ENCODE results near the gene CRB2.

The CRB2 gene

GRCh38 chr9:123321616-123322272 is 34.3 kb upstream of the CRB2 start:
- Histone ChIP-seq H3K4ac (ENCODE audit: low read length) (no peak overlapping the region), H3K14ac (ENCODE audit: low read length) (no peak overlapping the region), H2BK5ac (ENCODE audit: low read length) (no peak overlapping the region), H3K9me3 (replicated peaks in 1 of 2; ENCODE audit: control insufficient read depth in 2 of 2, insufficient read depth in 1 of 2, low read depth in 1 of 2, low read length in 2 of 2) (no peaks in the 10 kb centered on the region), H2BK12ac (ENCODE audit: low read length) (no peak overlapping the region), H4K8ac (ENCODE audit: low read depth, low read length) (no peak overlapping the region), H2AFZ (ENCODE audit: low read length) (no peak overlapping the region), H3K4me2 (ENCODE audit: insufficient read depth, low read length, poor library complexity, severe bottlenecking) (no peak overlapping the region), H3K23ac (ENCODE audit: low read depth, low read length, poor library complexity) (no peak overlapping the region), H2AK5ac (ENCODE audit: low read depth, low read length) (no peak overlapping the region), H3K36me3 (replicated peaks in 1 of 2; ENCODE audit: control insufficient read depth in 2 of 2, insufficient read depth in 2 of 2, low read length in 2 of 2) (no peaks in the 10 kb centered on the region), H4K91ac (ENCODE audit: low read depth, low read length, poor library complexity) (no peak overlapping the region), H2BK120ac (ENCODE audit: low read depth, low read length) (no peak overlapping the region), H3K18ac (ENCODE audit: low read length) (no peak overlapping the region), H3K4me1 (ENCODE audit: control insufficient read depth in 2 of 2, insufficient read depth in 1 of 2, low read depth in 1 of 2, low read length in 2 of 2) (peaks cover 8 to 10% of the 10 kb centered on the region in 2 donors), H3K4me3 (ENCODE audit: low read length in 2 of 2) (no peak overlapping the region), H3K27ac (replicated peaks; ENCODE audit: low read length) (no peak overlapping the region), H3K27me3 (ENCODE audit: control insufficient read depth in 3 of 3, insufficient read depth in 3 of 3, low read depth in 1 of 3, low read length in 3 of 3) (peaks cover 0 to 35% (median 0%) of the 10 kb centered on the region in 3 experiments), H3K9ac (ENCODE audit: low read depth, low read length, poor library complexity) (no peak overlapping the region), H3K79me1 (ENCODE audit: low read depth, low read length) (no peaks in the 10 kb centered on the region), H2BK15ac (ENCODE audit: low read length) (no peak overlapping the region)
- WGBS, 2 donors (ENCODE audit: extremely low coverage in 2 of 2, insufficient read length in 2 of 2, insufficient replicate concordance in 1 of 2), result no CpG with 5 or more reads among the region's 7 CpGs
- no peak for DNase-seq (ENCODE audit: low spot score)

GRCh38 chr9:123322273-123323195 is 33.5 kb upstream of the CRB2 start:
- Histone ChIP-seq H4K91ac (ENCODE audit: low read depth, low read length, poor library complexity) (no peak overlapping the region), H3K18ac (ENCODE audit: low read length) (peak overlapping the region; percentile 39), H2BK15ac (ENCODE audit: low read length) (no peak overlapping the region), H3K9me3 (replicated peaks in 1 of 2; ENCODE audit: control insufficient read depth in 2 of 2, insufficient read depth in 1 of 2, low read depth in 1 of 2, low read length in 2 of 2) (no peaks in the 10 kb centered on the region), H3K23ac (ENCODE audit: low read depth, low read length, poor library complexity) (no peak overlapping the region), H3K4me1 (ENCODE audit: control insufficient read depth in 2 of 2, insufficient read depth in 1 of 2, low read depth in 1 of 2, low read length in 2 of 2) (peaks cover 9 to 10% of the 10 kb centered on the region in 2 donors), H3K4ac (ENCODE audit: low read length) (no peak overlapping the region), H3K27ac (replicated peaks; ENCODE audit: low read length) (no peak overlapping the region), H3K14ac (ENCODE audit: low read length) (no peak overlapping the region), H2BK120ac (ENCODE audit: low read depth, low read length) (no peak overlapping the region), H3K36me3 (replicated peaks in 1 of 2; ENCODE audit: control insufficient read depth in 2 of 2, insufficient read depth in 2 of 2, low read length in 2 of 2) (no peaks in the 10 kb centered on the region), H2AK5ac (ENCODE audit: low read depth, low read length) (no peak overlapping the region), H2AFZ (ENCODE audit: low read length) (peak overlapping the region; percentile 51), H3K4me3 (ENCODE audit: low read length in 2 of 2) (no peak overlapping the region), H3K4me2 (ENCODE audit: insufficient read depth, low read length, poor library complexity, severe bottlenecking) (no peak overlapping the region), H2BK5ac (ENCODE audit: low read length) (no peak overlapping the region), H3K9ac (ENCODE audit: low read depth, low read length, poor library complexity) (no peak overlapping the region), H3K27me3 (ENCODE audit: control insufficient read depth in 3 of 3, insufficient read depth in 3 of 3, low read depth in 1 of 3, low read length in 3 of 3) (peaks cover 0 to 35% (median 0%) of the 10 kb centered on the region in 3 experiments), H3K79me1 (ENCODE audit: low read depth, low read length) (no peaks in the 10 kb centered on the region), H4K8ac (ENCODE audit: low read depth, low read length) (no peak overlapping the region), H2BK12ac (ENCODE audit: low read length) (no peak overlapping the region)
- WGBS, 2 donors (ENCODE audit: extremely low coverage in 2 of 2, insufficient read length in 2 of 2, insufficient replicate concordance in 1 of 2), result no CpG with 5 or more reads among the region's 11 CpGs
- no peak for DNase-seq (ENCODE audit: low spot score)

GRCh38 chr9:123323196-123324013 is 32.6 kb upstream of the CRB2 start:
- no peaks in the 10 kb centered on the region for H3K79me1 ChIP-seq (ENCODE audit: low read depth, low read length)
- no peak overlapping the region for H3K4ac ChIP-seq (ENCODE audit: low read length)
- H3K27ac ChIP-seq (replicated peaks; ENCODE audit: low read length), result no peak overlapping the region
- no peak overlapping the region for H2BK15ac ChIP-seq (ENCODE audit: low read length)
- no peak overlapping the region for H3K9ac ChIP-seq (ENCODE audit: low read depth, low read length, poor library complexity)
- no peak overlapping the region for H2BK5ac ChIP-seq (ENCODE audit: low read length)
- DNase-seq (ENCODE audit: low spot score), result no peak
- peak overlapping the region; percentile 51 for H2AFZ ChIP-seq (ENCODE audit: low read length)
- WGBS, 2 donors (ENCODE audit: extremely low coverage in 2 of 2, insufficient read length in 2 of 2, insufficient replicate concordance in 1 of 2), result no CpG with 5 or more reads among the region's 13 CpGs
- no peak overlapping the region for H3K4me2 ChIP-seq (ENCODE audit: insufficient read depth, low read length, poor library complexity, severe bottlenecking)
- no peak overlapping the region for H4K8ac ChIP-seq (ENCODE audit: low read depth, low read length)
- no peak overlapping the region for H2BK120ac ChIP-seq (ENCODE audit: low read depth, low read length)
- H3K36me3 ChIP-seq (replicated peaks in 1 of 2; ENCODE audit: control insufficient read depth in 2 of 2, insufficient read depth in 2 of 2, low read length in 2 of 2), result no peaks in the 10 kb centered on the region
- no peak overlapping the region for H4K91ac ChIP-seq (ENCODE audit: low read depth, low read length, poor library complexity)
- H3K9me3 ChIP-seq (replicated peaks in 1 of 2; ENCODE audit: control insufficient read depth in 2 of 2, insufficient read depth in 1 of 2, low read depth in 1 of 2, low read length in 2 of 2), result no peaks in the 10 kb centered on the region
- no peak overlapping the region for H2BK12ac ChIP-seq (ENCODE audit: low read length)
- H3K14ac ChIP-seq (ENCODE audit: low read length), result no peak overlapping the region
- H3K4me3 ChIP-seq (ENCODE audit: low read length in 2 of 2), result no peak overlapping the region
- H2AK5ac ChIP-seq (ENCODE audit: low read depth, low read length), result no peak overlapping the region
- H3K27me3 ChIP-seq (ENCODE audit: control insufficient read depth in 3 of 3, insufficient read depth in 3 of 3, low read depth in 1 of 3, low read length in 3 of 3), result peaks cover 0 to 31% (median 0%) of the 10 kb centered on the region in 3 experiments
- H3K4me1 ChIP-seq (ENCODE audit: control insufficient read depth in 2 of 2, insufficient read depth in 1 of 2, low read depth in 1 of 2, low read length in 2 of 2), result peaks cover 9 to 10% of the 10 kb centered on the region in 2 donors
- no peak overlapping the region for H3K23ac ChIP-seq (ENCODE audit: low read depth, low read length, poor library complexity)
- no peak overlapping the region for H3K18ac ChIP-seq (ENCODE audit: low read length)

All from neuronal stem cell (in vitro differentiated cells).